Testis (tissue), 2 donors: ENCODE data around the gene DLG3.

Source experiments
- CTCF ChIP-seq, 3 experiments: fragments of 450-650 bp in 2 of 3; fragments of 200-600 bp in 1 of 3; sonication (generic) in 1 of 3; IDR thresholded peaks; one replicate each; pipeline ENCODE4 v1.5.1; 2016 to 2019; ENCODE audit warnings: antibody characterized with exemption in 3 of 3, mild to moderate bottlenecking in 2 of 3, moderate library complexity in 1 of 3
- POLR2A ChIP-seq: fragments of 450-650 bp; IDR thresholded peaks from one replicate; pipeline ENCODE4 v1.6.1; 2017; ENCODE audit warnings: antibody characterized with exemption, mild to moderate bottlenecking, moderate library complexity

- TF ChIP-seq CTCF (IDR thresholded peaks at IDR 0.05) (no peak), POLR2A (no peak)
These were observed 4.9 kb downstream of the DLG3 start for GRCh38 chrX:70449457-70449966.
